Measurements from ENCODE around the gene PTCD1.
"Not testable (repeated sequence)": the region's sequence is repeated elsewhere in the genome, so short reads cannot be mapped to it uniquely, and the experiment has no call there.

PTCD1 gene

DNA sequence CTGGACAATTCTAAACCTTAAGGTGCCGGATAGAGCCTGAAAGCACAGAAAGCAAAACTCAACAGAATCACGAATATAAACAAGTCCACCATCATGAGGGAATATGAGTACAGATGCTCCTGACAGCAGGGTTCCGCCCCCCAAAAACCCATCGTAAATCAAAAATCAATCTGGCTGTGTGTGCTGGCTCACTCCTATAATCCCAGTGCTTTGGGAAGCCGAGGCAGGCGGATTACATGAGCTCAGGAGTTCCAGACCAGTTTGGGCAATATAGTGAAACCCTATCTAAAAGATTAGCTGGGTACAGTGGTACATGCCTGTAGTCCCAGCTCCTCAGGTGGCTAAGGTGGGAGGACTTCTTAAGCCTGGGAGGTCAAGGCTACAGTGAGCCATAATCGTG, 17.6 kb downstream of the PTCD1 start:
- DNase-seq (ENCODE audit: low read depth) = no peak
- H3K4me3 ChIP-seq (ENCODE audit: low read depth, low read length) = no peak overlapping the region
- TF ChIP-seq, protein P1, sequence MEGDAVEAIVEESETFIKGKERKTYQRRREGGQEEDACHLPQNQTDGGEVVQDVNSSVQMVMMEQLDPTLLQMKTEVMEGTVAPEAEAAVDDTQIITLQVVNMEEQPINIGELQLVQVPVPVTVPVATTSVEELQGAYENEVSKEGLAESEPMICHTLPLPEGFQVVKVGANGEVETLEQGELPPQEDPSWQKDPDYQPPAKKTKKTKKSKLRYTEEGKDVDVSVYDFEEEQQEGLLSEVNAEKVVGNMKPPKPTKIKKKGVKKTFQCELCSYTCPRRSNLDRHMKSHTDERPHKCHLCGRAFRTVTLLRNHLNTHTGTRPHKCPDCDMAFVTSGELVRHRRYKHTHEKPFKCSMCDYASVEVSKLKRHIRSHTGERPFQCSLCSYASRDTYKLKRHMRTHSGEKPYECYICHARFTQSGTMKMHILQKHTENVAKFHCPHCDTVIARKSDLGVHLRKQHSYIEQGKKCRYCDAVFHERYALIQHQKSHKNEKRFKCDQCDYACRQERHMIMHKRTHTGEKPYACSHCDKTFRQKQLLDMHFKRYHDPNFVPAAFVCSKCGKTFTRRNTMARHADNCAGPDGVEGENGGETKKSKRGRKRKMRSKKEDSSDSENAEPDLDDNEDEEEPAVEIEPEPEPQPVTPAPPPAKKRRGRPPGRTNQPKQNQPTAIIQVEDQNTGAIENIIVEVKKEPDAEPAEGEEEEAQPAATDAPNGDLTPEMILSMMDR (IDR thresholded peaks at IDR 0.05; ENCODE audit: low read depth, low read length, missing control alignments) = no peak

DNA sequence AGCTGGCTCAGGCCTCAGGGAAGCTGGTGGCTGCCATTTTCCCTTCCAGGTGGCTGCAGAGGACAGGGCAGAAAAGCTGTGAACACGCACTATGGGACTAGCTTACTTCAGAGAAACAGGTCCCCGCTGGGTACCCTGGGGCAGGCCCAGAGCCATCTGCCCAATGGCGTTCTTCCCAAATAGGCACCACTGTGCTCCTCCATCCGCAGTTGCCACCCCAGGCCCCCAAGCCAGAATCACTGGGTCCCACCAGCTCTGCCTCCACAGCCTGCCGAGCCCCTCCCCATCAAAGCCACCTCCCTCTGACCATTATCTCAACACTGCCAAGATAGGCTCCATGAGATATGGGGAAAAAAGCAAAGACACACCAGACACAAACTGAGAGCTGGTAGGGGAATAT, 18.4 kb downstream of the PTCD1 start:
- DNase-seq (ENCODE audit: low read depth) = no peak
- TF ChIP-seq, protein P1 (IDR thresholded peaks at IDR 0.05; ENCODE audit: low read depth, low read length, missing control alignments) = no peak

DNA sequence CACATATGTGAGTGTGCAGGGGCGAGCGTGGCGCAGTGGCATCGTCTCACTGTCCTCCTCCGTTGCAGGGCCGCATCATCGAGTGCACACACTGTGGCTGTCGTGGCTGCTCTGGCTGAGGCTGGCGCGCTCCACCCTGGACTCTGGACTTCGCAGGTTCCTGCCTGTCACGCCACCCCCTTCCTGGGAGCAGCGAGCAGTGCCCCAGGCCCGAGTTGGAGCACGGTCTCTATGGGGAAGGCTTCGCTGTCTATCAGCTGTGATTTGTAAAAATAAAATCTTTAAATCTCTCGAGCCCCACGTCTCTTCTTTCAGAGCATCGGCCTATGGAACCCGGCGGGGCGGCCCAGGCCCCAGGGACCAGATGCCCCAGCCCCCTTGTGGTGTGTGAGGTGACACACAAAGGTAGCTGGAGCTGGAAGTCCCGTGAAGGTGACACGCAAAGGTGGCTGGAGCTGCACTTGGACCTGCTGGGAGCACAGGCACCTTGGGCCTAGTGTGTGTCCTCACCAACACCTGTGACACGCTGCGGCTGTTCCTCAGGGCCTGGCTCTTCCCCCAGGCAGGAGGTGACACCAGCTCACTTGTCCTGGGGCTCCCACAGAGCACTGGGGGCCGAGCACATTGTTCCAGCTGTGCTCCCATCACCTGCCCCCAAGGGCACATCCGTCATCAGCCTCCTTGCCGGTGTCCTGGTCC, 19.1 kb downstream of the PTCD1 start:
- DNase-seq (ENCODE audit: low read depth) = no peak
- TF ChIP-seq, protein P1 (IDR thresholded peaks at IDR 0.05; ENCODE audit: low read depth, low read length, missing control alignments) = no peak

More for the DNA sequence above, 18.4 kb downstream of the PTCD1 start:
- no peak overlapping the region for H3K4me3 ChIP-seq (ENCODE audit: low read depth, low read length)

DNA sequence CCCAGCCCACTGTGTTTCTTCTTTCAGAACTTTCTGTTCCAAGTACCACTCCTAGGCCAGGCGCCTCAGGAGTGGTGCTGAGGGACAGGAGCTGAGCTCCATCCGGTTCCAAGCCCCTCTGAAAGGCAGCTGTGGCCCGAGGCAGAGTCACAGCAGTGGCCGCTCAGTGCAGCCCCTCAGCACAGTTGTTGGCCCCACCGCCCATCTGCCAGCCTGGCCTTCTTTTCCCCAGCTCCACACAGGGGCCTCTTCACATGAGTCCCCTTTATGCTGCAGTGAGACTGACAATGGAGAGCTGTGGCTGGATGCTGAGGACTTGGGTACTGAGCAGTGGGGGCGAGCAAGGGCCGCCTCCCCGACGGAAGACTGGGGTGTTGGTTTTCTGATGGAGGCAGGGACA, 20.3 kb downstream of the PTCD1 start:
- TF ChIP-seq, protein P1 (IDR thresholded peaks at IDR 0.05; ENCODE audit: low read depth, low read length, missing control alignments) = no peak

More for the DNA sequence above, 19.1 kb downstream of the PTCD1 start:
- H3K4me3 ChIP-seq (ENCODE audit: low read depth, low read length) = no peak overlapping the region

DNA sequence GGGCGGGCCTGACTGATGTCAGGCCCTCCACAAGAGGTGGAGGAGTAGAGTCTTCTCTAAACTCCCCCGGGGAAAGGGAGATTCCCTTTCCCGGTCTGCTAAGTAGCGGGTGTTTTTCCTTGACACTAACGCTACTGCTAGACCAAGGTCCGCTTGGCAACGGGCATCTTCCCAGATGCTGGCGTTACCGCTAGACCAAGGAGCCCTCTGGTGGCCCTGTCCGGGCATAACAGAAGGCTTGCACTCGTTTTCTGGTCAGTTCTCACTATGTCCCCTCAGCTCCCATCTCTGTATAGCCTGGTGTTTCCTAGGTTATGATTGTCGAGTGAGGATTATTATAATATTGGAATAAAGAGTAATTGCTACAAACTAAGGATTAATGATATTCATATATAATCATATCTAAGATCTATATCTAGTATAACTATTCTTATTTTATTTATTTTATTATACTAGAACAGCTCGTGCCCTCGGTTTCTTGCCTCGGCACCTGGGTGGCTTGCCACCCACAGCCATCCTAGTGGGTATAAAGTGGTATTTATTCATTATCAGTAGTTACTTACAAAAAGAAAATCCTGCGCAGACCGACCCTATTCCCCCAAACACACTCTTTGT, 23.0 kb downstream of the PTCD1 start:
- H3K4me3 ChIP-seq (ENCODE audit: low read depth, low read length); DNase-seq (ENCODE audit: low read depth): not testable (repeated sequence)
- TF ChIP-seq, protein P1 (IDR thresholded peaks at IDR 0.05; ENCODE audit: low read depth, low read length, missing control alignments) = peak; percentile 49

More for the DNA sequence above, 20.3 kb downstream of the PTCD1 start:
- DNase-seq (ENCODE audit: low read depth) = no peak
- H3K4me3 ChIP-seq (ENCODE audit: low read depth, low read length) = no peak overlapping the region

DNA sequence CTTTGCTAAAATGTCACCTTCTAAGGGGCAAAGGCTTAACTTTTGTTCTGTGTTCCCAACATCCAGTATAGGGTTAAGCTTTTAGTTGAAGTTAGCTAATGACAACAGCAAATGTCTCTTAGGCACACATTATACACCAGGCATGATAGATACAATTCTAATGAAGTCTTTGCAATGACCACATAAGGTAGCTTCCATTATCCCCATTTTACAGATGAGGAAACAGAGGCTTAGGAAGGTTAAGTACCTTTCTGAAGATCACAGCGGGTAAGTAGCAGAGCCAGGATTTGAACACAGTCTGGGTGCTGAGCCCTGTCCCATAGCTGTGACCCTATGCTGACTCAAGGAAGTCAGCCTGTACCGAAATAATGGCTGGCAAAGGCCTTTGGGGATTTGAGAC, 28.0 kb downstream of the PTCD1 start:
- no peak overlapping the region; the same call in 1 of the 2 replicates for H3K4me3 ChIP-seq (ENCODE audit: low read depth, low read length)
- no peak for DNase-seq (ENCODE audit: low read depth)
- TF ChIP-seq, protein P1 (IDR thresholded peaks at IDR 0.05; ENCODE audit: low read depth, low read length, missing control alignments) = no peak

Data from GM12864 (cell line).